Muscle layer of duodenum (tissue), 2 donors: ENCODE results near the gene TSPAN5.

Experiments used
- H3K27ac ChIP-seq: one replicate; pipeline ENCODE4 v1.7.0; 2013; ENCODE audit warnings: mild to moderate bottlenecking, low read length
- H3K27me3 ChIP-seq: one replicate; pipeline ENCODE4 v1.7.0; 2013; ENCODE audit warnings: low read depth, mild to moderate bottlenecking, control low read depth, low read length
- H3K36me3 ChIP-seq, 2 donors: one replicate each; pipeline ENCODE4 v1.7.0; 2013; ENCODE audit warnings: low read length in 2 of 2, control low read depth in 1 of 2, mild to moderate bottlenecking in 1 of 2; ENCODE audit not compliant: insufficient read depth in 2 of 2, control insufficient read depth in 1 of 2
- H3K4me1 ChIP-seq, 2 donors: one replicate each; pipeline ENCODE4 v1.7.0; 2013; ENCODE audit warnings: low read length in 2 of 2, mild to moderate bottlenecking in 2 of 2, control low read depth in 1 of 2, moderate library complexity in 1 of 2; ENCODE audit not compliant: insufficient read depth in 2 of 2, control insufficient read depth in 1 of 2
- H3K4me3 ChIP-seq, 2 donors: one replicate each; pipeline ENCODE4 v1.7.0; 2013; ENCODE audit warnings: low read length in 2 of 2, low read depth in 1 of 2, mild to moderate bottlenecking in 1 of 2
- H3K9me3 ChIP-seq, 2 donors: one replicate each; pipeline ENCODE4 v1.7.0; 2013; ENCODE audit warnings: low read length in 2 of 2, control low read depth in 1 of 2, mild to moderate bottlenecking in 1 of 2; ENCODE audit not compliant: control insufficient read depth in 1 of 2
- donor health status: healthy.

TSPAN5 gene

DNA sequence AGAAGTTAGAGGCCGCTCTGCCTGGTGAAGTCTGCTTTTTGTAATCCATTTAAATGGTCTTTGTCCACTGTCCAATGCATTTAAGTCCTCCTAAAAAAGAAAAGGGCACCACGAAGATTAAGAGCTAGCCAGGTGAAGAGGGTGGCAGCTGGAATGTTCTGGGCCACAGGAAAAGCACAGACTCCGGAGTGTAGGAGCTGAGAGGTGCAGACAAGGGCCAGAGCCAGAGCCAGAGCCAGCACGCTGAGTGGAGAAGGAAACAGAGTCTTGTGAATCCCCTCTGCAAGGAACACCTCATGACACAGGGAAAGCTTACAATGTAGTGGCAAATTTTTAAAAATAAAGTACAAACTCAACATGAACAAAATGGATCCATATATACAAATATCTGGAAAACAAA lies 83.6 kb downstream of the TSPAN5 start:
- peaks cover 0 to 9% of the 10 kb centered on the region in 2 donors for H3K4me1 ChIP-seq
- no peaks in the 10 kb centered on the region for H3K36me3 ChIP-seq
- no peaks in the 10 kb centered on the region for H3K9me3 ChIP-seq
- H3K4me3 ChIP-seq, result no peak overlapping the region
- H3K27me3 ChIP-seq, result no peaks in the 10 kb centered on the region
- no peak overlapping the region for H3K27ac ChIP-seq

DNA sequence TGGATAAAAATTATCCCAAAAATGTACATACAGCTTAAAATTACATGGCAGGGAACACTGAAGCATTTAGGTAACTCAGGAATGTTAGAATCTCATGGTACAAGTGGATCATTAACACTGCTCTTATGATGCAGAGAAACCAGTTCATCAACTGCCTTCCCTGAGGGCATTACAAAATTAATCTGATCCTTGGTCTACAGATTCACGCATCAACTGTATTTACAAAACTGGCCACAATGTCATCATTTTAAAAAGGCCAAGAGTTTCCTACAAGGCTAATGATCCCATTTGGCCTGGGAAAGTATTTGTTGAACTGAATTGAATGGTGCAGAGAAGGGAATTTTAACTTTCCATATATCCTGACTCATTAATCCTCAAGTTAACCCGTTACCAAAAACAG lies 84.6 kb downstream of the TSPAN5 start:
- Histone ChIP-seq H3K4me1 (peaks cover 0 to 9% of the 10 kb centered on the region in 2 donors), H3K4me3 (no peak overlapping the region), H3K36me3 (no peaks in the 10 kb centered on the region), H3K9me3 (no peaks in the 10 kb centered on the region), H3K27me3 (no peaks in the 10 kb centered on the region), H3K27ac (no peak overlapping the region)

DNA sequence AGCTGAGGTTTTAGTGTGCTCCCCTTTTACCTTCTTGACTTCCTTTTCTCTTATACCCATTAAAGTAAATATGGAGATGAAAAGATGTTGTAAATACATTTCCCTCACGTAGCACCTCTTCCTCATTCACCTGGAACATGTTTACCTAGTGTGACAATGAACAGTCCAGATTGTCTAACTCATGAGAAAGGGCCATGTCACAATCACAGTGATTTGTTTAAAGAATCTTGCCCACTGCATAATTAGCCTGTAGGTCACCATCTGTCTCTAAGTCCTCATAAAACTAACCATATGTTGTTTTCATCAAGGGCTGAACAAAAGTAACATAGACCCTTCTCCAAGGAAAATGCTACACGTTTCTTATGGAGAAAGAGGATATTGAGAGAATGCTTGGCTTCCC lies 85.7 kb downstream of the TSPAN5 start:
- no peak overlapping the region for H3K27ac ChIP-seq

DNA sequence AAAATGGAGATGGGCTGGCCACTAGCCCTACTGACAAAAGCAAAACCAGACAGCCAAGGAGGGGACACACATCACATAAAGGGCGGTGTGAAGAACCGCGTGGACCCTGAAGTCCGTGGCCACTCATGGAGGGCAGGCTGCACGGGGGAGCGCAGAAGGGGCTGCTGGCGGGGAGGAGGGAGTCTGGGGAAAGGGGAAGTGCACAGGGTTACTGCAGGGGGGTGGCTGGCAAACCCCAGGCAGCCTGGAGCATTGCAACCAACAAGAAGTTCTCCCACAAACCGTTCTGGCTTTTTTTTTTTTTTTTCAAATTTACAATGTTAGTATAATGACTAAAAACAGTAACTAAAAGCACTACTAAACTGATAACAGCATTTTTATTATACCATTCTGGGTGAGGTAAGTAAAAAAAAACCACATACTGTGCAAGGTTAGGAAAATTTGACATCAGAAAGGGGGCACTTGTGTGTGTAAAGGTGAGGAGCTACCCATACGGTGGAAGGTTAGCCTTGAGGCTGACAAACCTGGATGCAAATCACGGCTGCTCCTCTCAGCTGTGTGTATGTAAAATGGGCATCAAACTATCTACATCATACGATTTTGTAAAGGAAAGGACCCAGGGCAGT lies 87.1 kb downstream of the TSPAN5 start:
- H3K9me3 ChIP-seq, result no peaks in the 10 kb centered on the region
- peaks cover 0 to 5% of the 10 kb centered on the region in 2 donors for H3K4me1 ChIP-seq
- no peak overlapping the region for H3K27ac ChIP-seq
- no peak overlapping the region for H3K4me3 ChIP-seq
- no peaks in the 10 kb centered on the region for H3K36me3 ChIP-seq
- no peaks in the 10 kb centered on the region for H3K27me3 ChIP-seq

More for the DNA sequence above, 85.7 kb downstream of the TSPAN5 start:
- H3K4me3 ChIP-seq, result no peak overlapping the region
- H3K9me3 ChIP-seq, result no peaks in the 10 kb centered on the region
- no peaks in the 10 kb centered on the region for H3K36me3 ChIP-seq
- no peaks in the 10 kb centered on the region for H3K27me3 ChIP-seq
- H3K4me1 ChIP-seq, result peaks cover 0 to 5% of the 10 kb centered on the region in 2 donors

DNA sequence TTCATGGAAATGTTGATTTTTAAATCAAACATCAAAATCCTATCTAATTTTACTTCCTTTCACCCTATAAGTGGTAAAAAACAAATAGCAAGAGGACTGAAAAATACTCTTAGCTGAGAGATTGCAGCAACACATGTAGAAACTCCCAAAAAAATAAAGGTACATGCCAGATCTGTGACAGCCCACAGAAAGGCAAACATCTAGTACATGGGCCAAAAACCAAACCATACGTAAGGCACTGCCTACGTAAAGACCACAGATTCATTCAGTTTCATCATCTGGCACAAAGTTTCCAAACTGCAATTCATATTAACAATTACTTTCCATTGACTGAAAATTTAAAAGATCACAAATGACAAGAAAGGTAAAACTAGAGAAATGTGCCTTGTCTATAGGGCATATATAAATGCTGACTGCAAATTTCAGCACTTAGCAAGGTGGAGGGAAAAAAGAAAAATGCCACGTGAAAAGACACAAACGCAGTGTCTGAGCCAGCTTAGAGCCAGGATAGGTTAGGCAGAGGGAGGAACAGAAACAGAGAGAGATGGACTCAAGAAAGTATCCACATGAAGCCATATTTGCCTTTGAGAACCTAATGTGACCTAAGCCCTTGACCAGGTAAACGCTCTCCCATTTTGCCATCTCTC lies 88.1 kb downstream of the TSPAN5 start:
- no peaks in the 10 kb centered on the region for H3K9me3 ChIP-seq
- H3K4me1 ChIP-seq, result peaks cover 0 to 14% of the 10 kb centered on the region in 2 donors
- no peaks in the 10 kb centered on the region for H3K36me3 ChIP-seq
- no peak overlapping the region for H3K4me3 ChIP-seq
- H3K27ac ChIP-seq, result no peak overlapping the region
- no peaks in the 10 kb centered on the region for H3K27me3 ChIP-seq

DNA sequence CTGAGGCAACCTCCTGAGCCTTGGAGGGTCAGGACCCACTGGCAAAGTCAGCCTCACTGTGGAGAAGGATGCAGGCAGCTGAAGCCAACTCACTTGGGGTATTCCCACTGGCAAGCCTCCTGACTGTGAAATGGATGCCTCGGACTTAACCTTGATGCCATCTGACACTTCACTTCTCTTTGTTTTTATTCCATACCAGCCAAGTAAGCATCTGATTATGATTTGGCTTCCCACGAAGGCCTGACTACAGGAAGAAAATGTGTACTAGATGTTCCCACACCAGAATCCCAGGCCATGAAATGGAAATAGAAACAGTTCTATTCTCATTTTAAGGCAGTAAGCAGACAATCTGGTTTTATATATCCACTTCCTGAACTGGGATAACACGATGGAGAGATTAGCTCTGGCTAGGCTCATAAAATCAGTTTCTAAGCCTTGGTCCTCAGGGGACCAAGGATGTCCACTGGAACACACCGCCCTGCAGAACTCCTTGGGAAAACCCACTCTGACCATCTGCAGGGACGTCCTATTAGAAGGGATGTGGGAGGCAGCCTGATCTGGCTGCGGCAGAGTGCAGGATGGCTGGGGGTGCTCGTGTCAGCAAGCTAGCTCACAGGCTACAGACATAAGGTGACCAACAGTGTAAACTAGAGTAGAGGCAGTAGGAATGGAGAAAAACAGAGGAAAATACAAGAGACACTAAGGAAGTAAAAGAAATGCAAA lies 89.3 kb downstream of the TSPAN5 start:
- Histone ChIP-seq H3K36me3 (no peaks in the 10 kb centered on the region), H3K4me1 (peaks cover 0 to 14% of the 10 kb centered on the region in 2 donors), H3K27me3 (no peaks in the 10 kb centered on the region), H3K4me3 (no peak overlapping the region), H3K27ac (no peak overlapping the region), H3K9me3 (no peaks in the 10 kb centered on the region)

DNA sequence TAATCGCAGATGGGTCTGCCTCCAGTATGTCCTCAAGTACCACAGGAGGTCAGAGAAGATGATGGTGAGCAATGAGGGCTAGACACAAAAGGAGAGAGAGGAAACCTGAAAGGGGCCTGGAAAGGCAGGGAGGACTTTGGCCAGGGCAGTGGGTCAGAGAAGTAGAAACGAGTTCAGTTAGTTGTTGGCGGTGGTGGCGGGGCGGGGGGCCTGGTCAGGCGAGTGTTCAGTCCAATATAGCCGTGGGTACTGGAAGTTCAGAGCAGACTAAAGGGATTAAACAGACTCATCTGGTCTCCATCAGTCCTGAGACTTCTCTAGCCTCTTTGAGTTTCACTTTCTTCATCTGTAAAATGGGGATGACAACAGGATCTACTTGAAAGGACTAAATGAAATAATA lies 90.8 kb downstream of the TSPAN5 start:
- Histone ChIP-seq H3K9me3 (no peaks in the 10 kb centered on the region), H3K4me1 (peaks cover 0 to 14% of the 10 kb centered on the region in 2 donors), H3K27ac (no peak overlapping the region), H3K27me3 (no peaks in the 10 kb centered on the region), H3K36me3 (no peaks in the 10 kb centered on the region), H3K4me3 (no peak overlapping the region)

DNA sequence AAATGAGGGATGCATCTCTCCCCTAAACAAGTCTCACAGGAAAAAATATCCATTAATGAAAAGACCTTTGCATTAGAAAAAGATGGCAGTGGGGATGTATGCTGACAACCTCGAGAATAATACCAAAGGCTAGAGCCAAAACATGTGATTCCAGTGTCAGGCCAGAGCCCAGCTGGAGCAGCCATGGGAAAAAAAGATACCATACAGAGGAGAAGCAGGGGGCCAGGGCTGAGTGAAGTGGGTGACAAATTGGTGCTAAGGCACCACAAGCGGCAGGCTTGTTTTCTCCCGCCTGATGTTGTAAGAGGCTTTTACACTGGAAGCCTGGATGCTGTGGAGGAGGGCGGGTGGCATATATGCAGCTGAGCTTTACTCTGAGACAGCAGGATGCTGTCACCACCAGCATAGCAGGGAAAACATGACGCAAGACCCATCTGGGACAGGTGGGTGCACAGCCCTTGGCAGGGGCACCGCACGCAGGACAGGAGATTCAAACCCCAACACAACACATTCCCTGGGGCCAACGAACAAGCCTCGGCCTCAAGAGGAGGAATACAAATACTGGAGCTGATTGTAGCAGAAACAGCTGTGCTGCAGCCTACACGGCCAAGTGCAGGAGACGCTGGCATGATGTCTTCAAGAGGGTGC lies 91.9 kb downstream of the TSPAN5 start:
- Histone ChIP-seq H3K4me1 (peaks cover 0 to 14% of the 10 kb centered on the region in 2 donors), H3K36me3 (no peaks in the 10 kb centered on the region), H3K27ac (no peak overlapping the region), H3K4me3 (no peak overlapping the region), H3K9me3 (no peaks in the 10 kb centered on the region), H3K27me3 (no peaks in the 10 kb centered on the region)

DNA sequence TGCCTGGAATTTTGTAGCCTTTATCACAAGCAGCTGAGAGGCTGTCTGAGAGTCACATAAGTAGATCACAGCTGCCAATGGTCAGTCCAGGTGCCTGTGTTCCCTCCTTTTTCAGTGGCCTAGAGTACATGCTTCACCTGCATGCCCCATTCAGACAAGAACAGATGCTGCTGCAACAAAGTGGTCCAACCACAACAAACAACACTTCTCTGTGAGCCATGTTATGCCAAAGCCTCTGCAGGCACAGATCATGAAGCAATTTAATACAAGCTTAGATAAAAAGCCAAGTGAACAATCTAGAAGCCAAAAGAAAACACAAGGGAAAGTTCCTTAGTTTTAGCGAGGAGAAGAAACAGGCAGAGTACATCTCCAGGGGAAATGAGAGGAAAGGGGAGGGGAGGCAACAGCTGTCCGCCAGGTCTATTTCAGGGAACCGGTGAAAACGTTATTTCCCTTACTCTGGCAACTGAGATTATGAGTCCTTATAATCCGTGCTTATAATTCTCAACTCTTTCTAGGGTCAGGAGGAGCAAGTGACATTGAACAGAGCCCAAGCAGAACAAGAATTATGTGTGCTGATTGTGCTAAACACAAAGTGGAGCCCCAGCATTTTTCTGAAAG lies 92.6 kb downstream of the TSPAN5 start:
- H3K27me3 ChIP-seq, result no peaks in the 10 kb centered on the region
- no peaks in the 10 kb centered on the region for H3K9me3 ChIP-seq
- H3K36me3 ChIP-seq, result no peaks in the 10 kb centered on the region
- H3K27ac ChIP-seq, result peak overlapping the region; percentile 14
- H3K4me3 ChIP-seq, result no peak overlapping the region
- H3K4me1 ChIP-seq, result peaks cover 0 to 14% of the 10 kb centered on the region in 2 donors

DNA sequence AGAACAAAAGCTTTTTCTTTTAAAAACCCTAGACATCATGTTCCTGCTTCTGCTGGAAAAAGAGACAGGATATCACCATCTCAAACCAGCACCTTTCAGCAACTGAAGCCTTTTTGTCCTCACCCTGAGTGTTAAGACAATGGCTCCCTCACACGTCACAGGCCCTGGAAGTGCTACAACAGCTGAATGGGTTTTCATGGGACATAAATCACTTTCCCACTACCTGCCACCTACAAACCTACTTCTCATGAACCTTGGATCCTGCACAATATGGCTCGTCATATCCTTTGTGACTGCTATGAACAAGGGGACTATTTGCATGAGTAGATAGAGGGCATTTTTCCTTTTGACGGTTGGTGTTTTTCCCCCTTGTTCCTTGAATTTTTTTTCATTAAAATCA lies 93.6 kb downstream of the TSPAN5 start:
- H3K27me3 ChIP-seq, result no peaks in the 10 kb centered on the region
- H3K36me3 ChIP-seq, result no peaks in the 10 kb centered on the region
- H3K9me3 ChIP-seq, result no peaks in the 10 kb centered on the region
- H3K4me3 ChIP-seq, result no peak overlapping the region
- H3K4me1 ChIP-seq, result peaks cover 0 to 14% of the 10 kb centered on the region in 2 donors
- no peak overlapping the region for H3K27ac ChIP-seq

DNA sequence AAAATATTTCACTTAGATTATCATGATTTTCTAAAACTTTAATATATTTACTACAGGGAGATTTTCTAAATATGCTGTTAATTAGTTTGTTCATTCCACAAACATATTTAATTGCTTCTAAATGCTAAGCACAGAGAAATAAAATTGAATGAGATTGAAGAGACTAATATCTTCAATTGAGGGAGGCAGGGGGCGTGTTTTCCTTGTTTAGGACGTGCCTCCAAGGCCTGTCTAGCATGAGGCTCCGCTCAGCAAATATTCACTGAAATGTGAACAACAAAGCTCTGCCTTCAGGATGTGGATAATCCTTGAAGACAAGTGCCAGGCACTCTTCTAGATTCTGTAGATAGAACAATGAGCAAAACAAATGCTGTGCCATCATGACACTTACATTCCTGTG lies 98.1 kb downstream of the TSPAN5 start:
- Histone ChIP-seq H3K27ac (no peak overlapping the region), H3K36me3 (no peaks in the 10 kb centered on the region), H3K4me1 (no peaks in the 10 kb centered on the region), H3K4me3 (no peak overlapping the region), H3K27me3 (no peaks in the 10 kb centered on the region), H3K9me3 (no peaks in the 10 kb centered on the region)
